ENCODE results near the gene ARHGAP26. TPM values are rescaled to one million over a fixed set of nuclear protein-coding genes. Genes with fewer than 3 reads are reported as not detected.
A peak's percentile ranks its signal among the peaks of the same experiment; 100 is the strongest.

The ARHGAP26 gene
- total RNA-seq, 1 donor from 2014 or later = 7.1 TPM

- ATAC-seq = peak; percentile 47
Observed at GRCh38 chr5:143051244-143052058, 281.3 kb downstream of the ARHGAP26 start.

- no peak for ATAC-seq
Observed at GRCh38 chr5:143052967-143053682, 282.9 kb downstream of the ARHGAP26 start.

- ATAC-seq = no peak
Observed at GRCh38 chr5:143053780-143054179, 283.6 kb downstream of the ARHGAP26 start.

GRCh38 chr5:143054480-143054941, 284.3 kb downstream of the ARHGAP26 start:
- no peak for ATAC-seq

GRCh38 chr5:143055596-143056338, 285.6 kb downstream of the ARHGAP26 start:
- ATAC-seq = no peak

- ATAC-seq = no peak
Observed at GRCh38 chr5:143056339-143056704, 286.1 kb downstream of the ARHGAP26 start.

- no peak for ATAC-seq
Observed at GRCh38 chr5:143056792-143057579, 286.8 kb downstream of the ARHGAP26 start.

GRCh38 chr5:143057580-143057999, 287.4 kb downstream of the ARHGAP26 start:
- no peak for ATAC-seq

GRCh38 chr5:143059355-143059754, 289.2 kb downstream of the ARHGAP26 start:
- ATAC-seq = no peak

GRCh38 chr5:143059976-143060765, 290.0 kb downstream of the ARHGAP26 start:
- ATAC-seq = no peak

GRCh38 chr5:143061161-143061945, 291.2 kb downstream of the ARHGAP26 start:
- ATAC-seq = peak; percentile 62

- ATAC-seq = no peak
Observed at GRCh38 chr5:143062379-143062778, 292.2 kb downstream of the ARHGAP26 start.

GRCh38 chr5:143063175-143063970, 293.2 kb downstream of the ARHGAP26 start:
- no peak for ATAC-seq

GRCh38 chr5:143064218-143064641, 294.1 kb downstream of the ARHGAP26 start:
- ATAC-seq = peak; percentile 80

- ATAC-seq = no peak
Observed at GRCh38 chr5:143064676-143065075, 294.5 kb downstream of the ARHGAP26 start.

- ATAC-seq = peak; percentile 32
Observed at GRCh38 chr5:143065185-143065965, 295.2 kb downstream of the ARHGAP26 start.

- no peak for ATAC-seq
Observed at GRCh38 chr5:143065996-143066522, 295.9 kb downstream of the ARHGAP26 start.

GRCh38 chr5:143066556-143067281, 296.5 kb downstream of the ARHGAP26 start:
- no peak for ATAC-seq

Data from esophagus mucosa (tissue), 1 donor.